Occipital lobe (tissue), 2 donors: Measurements from ENCODE around the gene STARD10. TPM values are rescaled to one million over a fixed set of nuclear protein-coding genes. Genes with fewer than 3 reads are reported as not detected.
A peak's percentile ranks its signal among the peaks of the same experiment; 100 is the strongest.

Source experiments
- DNase-seq: peaks from one replicate; lab custom pipeline; 2025; lab: John Stamatoyannopoulos, UW
- total RNA-seq: library from RNA; depleted of rRNA; stranded (reverse); fragments of >200 nt; gene quantifications from one replicate; pipeline ENCODE4 v1.2.3, GENCODE V29; 2014

Gene STARD10
- total RNA-seq, 1 donor from 2014 or later = 20.4 TPM

- DNase-seq = no peak
These were observed 12.3 kb downstream of the STARD10 start for GRCh38 chr11:72781313-72782080.

GRCh38 chr11:72781063-72781312 lies 12.9 kb downstream of the STARD10 start:
- no peak for DNase-seq

GRCh38 chr11:72780296-72781062 lies 13.4 kb downstream of the STARD10 start:
- DNase-seq = no peak

GRCh38 chr11:72779495-72780128 lies 14.2 kb downstream of the STARD10 start:
- DNase-seq = no peak

GRCh38 chr11:72778535-72779494 lies 15.0 kb downstream of the STARD10 start:
- DNase-seq = no peak

- DNase-seq = no peak
These were observed 16.0 kb downstream of the STARD10 start for GRCh38 chr11:72777755-72778278.

GRCh38 chr11:72776844-72777754 lies 16.7 kb downstream of the STARD10 start:
- peak; percentile 50 for DNase-seq

- DNase-seq = no peak
These were observed 17.6 kb downstream of the STARD10 start for GRCh38 chr11:72776117-72776843.

GRCh38 chr11:72775288-72776110 lies 18.3 kb downstream of the STARD10 start:
- no peak for DNase-seq

- no peak for DNase-seq
These were observed 19.3 kb downstream of the STARD10 start for GRCh38 chr11:72774499-72774898.

GRCh38 chr11:72773696-72774095 lies 20.2 kb downstream of the STARD10 start:
- DNase-seq = no peak

GRCh38 chr11:72773291-72773690 lies 20.6 kb downstream of the STARD10 start:
- DNase-seq = peak; percentile 62

- no peak for DNase-seq
These were observed 21.8 kb downstream of the STARD10 start for GRCh38 chr11:72772059-72772458.

GRCh38 chr11:72771507-72771906 lies 22.3 kb downstream of the STARD10 start:
- no peak for DNase-seq

GRCh38 chr11:72770799-72771198 lies 23.0 kb downstream of the STARD10 start:
- no peak for DNase-seq

GRCh38 chr11:72769680-72770079 lies 24.2 kb downstream of the STARD10 start:
- DNase-seq = no peak

- DNase-seq = no peak
These were observed 25.3 kb downstream of the STARD10 start for GRCh38 chr11:72768581-72768980.
